GM19328 (cell line): ENCODE results near the gene PPM1M.
A peak's percentile ranks its signal among the peaks of the same experiment; 100 is the strongest.

ENCODE experiments used
- ATAC-seq: cut with Tn5 transposase; IDR thresholded peaks from one replicate; pipeline ENCODE4 v1.9.1; 2021; ENCODE audit warnings: mild to moderate bottlenecking, moderate library complexity; ENCODE audit not compliant: unreplicated experiment

Gene PPM1M

GRCh38 chr3:52215351-52215750 is 30.2 kb upstream of the PPM1M start:
- ATAC-seq = no peak

GRCh38 chr3:52216585-52217408 is 28.8 kb upstream of the PPM1M start:
- no peak for ATAC-seq

- ATAC-seq = no peak
These were observed 28.2 kb upstream of the PPM1M start for GRCh38 chr3:52217409-52217805.

- ATAC-seq = no peak
These were observed 27.5 kb upstream of the PPM1M start for GRCh38 chr3:52218026-52218425.

- ATAC-seq = no peak
These were observed 27.1 kb upstream of the PPM1M start for GRCh38 chr3:52218454-52218853.

GRCh38 chr3:52218937-52219650 is 26.5 kb upstream of the PPM1M start:
- ATAC-seq = no peak

- ATAC-seq = no peak
These were observed 25.1 kb upstream of the PPM1M start for GRCh38 chr3:52220380-52221026.

GRCh38 chr3:52221141-52221562 is 24.4 kb upstream of the PPM1M start:
- no peak for ATAC-seq

- no peak for ATAC-seq
These were observed 23.8 kb upstream of the PPM1M start for GRCh38 chr3:52221563-52222318.

GRCh38 chr3:52222319-52223221 is 23.0 kb upstream of the PPM1M start:
- ATAC-seq = no peak

GRCh38 chr3:52223449-52224408 is 21.8 kb upstream of the PPM1M start:
- ATAC-seq = no peak

- ATAC-seq = peak; percentile 79
These were observed 19.9 kb upstream of the PPM1M start, which contains the start of gene TLR9 for GRCh38 chr3:52225452-52226228. Gene TLR9 (minus strand): TSS chr3:52225645. CDS start chr3:52225529, 116 bp downstream.

- ATAC-seq = no peak
These were observed 19.2 kb upstream of the PPM1M start for GRCh38 chr3:52226229-52226817.

- no peak for ATAC-seq
These were observed 18.4 kb upstream of the PPM1M start for GRCh38 chr3:52227117-52227516.

GRCh38 chr3:52227766-52228165 is 17.8 kb upstream of the PPM1M start:
- no peak for ATAC-seq

GRCh38 chr3:52228266-52228665 is 17.3 kb upstream of the PPM1M start:
- no peak for ATAC-seq

GRCh38 chr3:52228751-52229291 is 16.7 kb upstream of the PPM1M start:
- no peak for ATAC-seq
